Activated CD8-positive, alpha-beta memory T cell treated with anti-CD3 and anti-CD28 coated beads for 4 hours (primary cell): Measurements from ENCODE around the gene NOLC1.

Experiments used
- DNase-seq, 2 donors: peaks; one replicate each; pipeline ENCODE4 v3.0.0-alpha.2; 2020; ENCODE audit warnings: low read depth in 2 of 2

NOLC1 gene

GRCh38 chr10:102121739-102122372, 30.3 kb upstream of the NOLC1 start:
- no peak for DNase-seq

GRCh38 chr10:102122450-102122849, 29.7 kb upstream of the NOLC1 start:
- DNase-seq = no peak

- no peak for DNase-seq
Observed at GRCh38 chr10:102123223-102123622, 29.0 kb upstream of the NOLC1 start.

- no peak for DNase-seq
Observed at GRCh38 chr10:102131286-102132170, 20.7 kb upstream of the NOLC1 start.

- no peak for DNase-seq
Observed at GRCh38 chr10:102132193-102132562, 20.0 kb upstream of the NOLC1 start.

GRCh38 chr10:102132563-102133372, 19.4 kb upstream of the NOLC1 start, which contains the start of gene PPRC1:
Gene PPRC1 (plus strand): TSS chr10:102133040. CDS start chr10:102133069, 29 bp downstream.
- peak; percentile 90 to 98 for DNase-seq

GRCh38 chr10:102133373-102134195, 18.6 kb upstream of the NOLC1 start:
- DNase-seq = peak; percentile 40 to 58

- DNase-seq = no peak
Observed at GRCh38 chr10:102134416-102134815, 17.8 kb upstream of the NOLC1 start.

- DNase-seq = no peak
Observed at GRCh38 chr10:102135956-102136526, 16.1 kb upstream of the NOLC1 start.

- DNase-seq = no peak
Observed at GRCh38 chr10:102139281-102140110, 12.7 kb upstream of the NOLC1 start.

- no peak for DNase-seq
Observed at GRCh38 chr10:102140218-102140617, 12.0 kb upstream of the NOLC1 start.

GRCh38 chr10:102140913-102141540, 11.2 kb upstream of the NOLC1 start:
- no peak for DNase-seq

- no peak for DNase-seq
Observed at GRCh38 chr10:102141583-102142107, 10.5 kb upstream of the NOLC1 start.

- no peak for DNase-seq
Observed at GRCh38 chr10:102146971-102147428, 5.2 kb upstream of the NOLC1 start.

- DNase-seq = no peak
Observed at GRCh38 chr10:102147561-102147960, 4.6 kb upstream of the NOLC1 start.

GRCh38 chr10:102148275-102148674, 3.9 kb upstream of the NOLC1 start:
- DNase-seq = no peak

GRCh38 chr10:102150970-102151773, 1.0 kb upstream of the NOLC1 start:
- no peak for DNase-seq

- DNase-seq = peak; percentile 22 to 32
Observed at GRCh38 chr10:102152545-102152890, 329 bp downstream of the NOLC1 start.
